ENCODE measurements around the gene ZNF536. TPM values are rescaled to one million over a fixed set of nuclear protein-coding genes. Genes with fewer than 3 reads are reported as not detected.

ZNF536 gene
- total RNA-seq, 4 donors from 2014 or later: 30.8 to 48.7 (median 40.8) TPM

GRCh38 chr19:30446850-30447552, 74.8 kb downstream of the ZNF536 start:
- TF ChIP-seq EP300 (IDR thresholded peaks at IDR 0.05) (no peak), POLR2A (IDR thresholded peaks at IDR 0.05) (no peak)
- TF ChIP-seq, protein P1, sequence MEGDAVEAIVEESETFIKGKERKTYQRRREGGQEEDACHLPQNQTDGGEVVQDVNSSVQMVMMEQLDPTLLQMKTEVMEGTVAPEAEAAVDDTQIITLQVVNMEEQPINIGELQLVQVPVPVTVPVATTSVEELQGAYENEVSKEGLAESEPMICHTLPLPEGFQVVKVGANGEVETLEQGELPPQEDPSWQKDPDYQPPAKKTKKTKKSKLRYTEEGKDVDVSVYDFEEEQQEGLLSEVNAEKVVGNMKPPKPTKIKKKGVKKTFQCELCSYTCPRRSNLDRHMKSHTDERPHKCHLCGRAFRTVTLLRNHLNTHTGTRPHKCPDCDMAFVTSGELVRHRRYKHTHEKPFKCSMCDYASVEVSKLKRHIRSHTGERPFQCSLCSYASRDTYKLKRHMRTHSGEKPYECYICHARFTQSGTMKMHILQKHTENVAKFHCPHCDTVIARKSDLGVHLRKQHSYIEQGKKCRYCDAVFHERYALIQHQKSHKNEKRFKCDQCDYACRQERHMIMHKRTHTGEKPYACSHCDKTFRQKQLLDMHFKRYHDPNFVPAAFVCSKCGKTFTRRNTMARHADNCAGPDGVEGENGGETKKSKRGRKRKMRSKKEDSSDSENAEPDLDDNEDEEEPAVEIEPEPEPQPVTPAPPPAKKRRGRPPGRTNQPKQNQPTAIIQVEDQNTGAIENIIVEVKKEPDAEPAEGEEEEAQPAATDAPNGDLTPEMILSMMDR (IDR thresholded peaks at IDR 0.05): no peak
- Histone ChIP-seq H3K4me3 (no peak overlapping the region), H3K9me3 (no peaks in the 10 kb centered on the region), H3K4me1 (peaks cover 0 to 45% (median 2%) of the 10 kb centered on the region in 4 donors), H3K27ac (peak overlapping the region in 2 of 4 donors; percentile 80 to 84), H3K36me3 (peaks cover 0 to 25% (median 0%) of the 10 kb centered on the region in 3 donors), H3K27me3 (no peaks in the 10 kb centered on the region)
- 58 to 59% methylated on average over 10 of the region's 10 CpGs for WGBS, 2 donors
- DNase-seq (ENCODE audit: low spot score in 2 of 2): no peak

- no peak overlapping the region for H3K4me3 ChIP-seq
- peaks cover 0 to 45% (median 2%) of the 10 kb centered on the region in 4 donors for H3K4me1 ChIP-seq
- peak overlapping the region in 2 of 4 donors; percentile 80 to 84 for H3K27ac ChIP-seq
- H3K27me3 ChIP-seq: no peaks in the 10 kb centered on the region
- TF ChIP-seq POLR2A (IDR thresholded peaks at IDR 0.05): no peak
- no peak for TF ChIP-seq EP300 (IDR thresholded peaks at IDR 0.05)
- TF ChIP-seq, protein P1 (IDR thresholded peaks at IDR 0.05): no peak
- peaks cover 0 to 25% (median 0%) of the 10 kb centered on the region in 3 donors for H3K36me3 ChIP-seq
- no peak for DNase-seq (ENCODE audit: low spot score in 2 of 2)
- H3K9me3 ChIP-seq: no peaks in the 10 kb centered on the region
- WGBS, 2 donors: 62 to 74% methylated on average over 4 of the region's 4 CpGs
These were observed 75.3 kb downstream of the ZNF536 start for GRCh38 chr19:30447553-30447870.

- H3K27me3 ChIP-seq: no peaks in the 10 kb centered on the region
- no peak for DNase-seq (ENCODE audit: low spot score in 2 of 2)
- peaks cover 0 to 45% (median 2%) of the 10 kb centered on the region in 4 donors for H3K4me1 ChIP-seq
- WGBS, 2 donors: 29 to 32% methylated on average over 9 of the region's 9 CpGs
- peak overlapping the region; percentile 1 to 84 (median 64) for H3K27ac ChIP-seq
- peaks cover 0 to 23% (median 0%) of the 10 kb centered on the region in 3 donors for H3K36me3 ChIP-seq
- TF ChIP-seq EP300 (IDR thresholded peaks at IDR 0.05) (no peak), POLR2A (IDR thresholded peaks at IDR 0.05) (no peak)
- TF ChIP-seq, protein P1 (IDR thresholded peaks at IDR 0.05): no peak
- H3K4me3 ChIP-seq: no peak overlapping the region
- no peaks in the 10 kb centered on the region for H3K9me3 ChIP-seq
These were observed 76.3 kb downstream of the ZNF536 start for GRCh38 chr19:30448386-30449077.

DNA sequence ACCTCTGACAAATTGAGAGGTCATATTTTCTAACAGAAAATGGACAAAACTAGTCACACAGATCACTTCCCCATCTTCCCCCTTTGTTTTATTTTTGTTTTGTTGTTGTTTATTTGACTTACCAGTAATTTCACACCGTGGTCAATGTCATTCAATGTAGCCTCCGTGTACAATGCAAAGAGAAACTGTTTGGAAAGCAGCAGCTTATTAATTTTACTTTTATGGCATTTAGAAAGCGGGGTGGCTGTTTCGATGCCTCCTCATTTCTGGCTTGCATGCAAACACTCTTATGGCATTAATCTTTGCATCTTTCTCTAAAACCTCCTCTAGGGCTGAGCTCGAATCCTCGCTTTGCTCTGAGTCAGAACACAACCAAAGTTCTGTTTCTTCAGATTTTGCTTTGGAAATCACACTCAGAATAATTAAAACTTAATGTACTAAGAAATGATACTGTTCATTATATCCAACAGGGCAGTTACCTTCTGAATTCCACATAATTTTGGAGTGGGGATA, 77.0 kb downstream of the ZNF536 start:
- peak overlapping the region in 2 of 4 donors; percentile 20 to 48 for H3K4me3 ChIP-seq
- no peaks in the 10 kb centered on the region for H3K27me3 ChIP-seq
- 20 to 27% methylated on average over 6 of the region's 6 CpGs for WGBS, 2 donors
- no peaks in the 10 kb centered on the region for H3K9me3 ChIP-seq
- peaks cover 0 to 45% (median 2%) of the 10 kb centered on the region in 4 donors for H3K4me1 ChIP-seq
- TF ChIP-seq EP300 (IDR thresholded peaks at IDR 0.05) (no peak), POLR2A (IDR thresholded peaks at IDR 0.05) (no peak)
- TF ChIP-seq, protein P1 (IDR thresholded peaks at IDR 0.05): no peak
- H3K36me3 ChIP-seq: peaks cover 0 to 17% (median 0%) of the 10 kb centered on the region in 3 donors
- no peak for DNase-seq (ENCODE audit: low spot score in 2 of 2)
- peak overlapping the region; percentile 1 to 84 (median 64) for H3K27ac ChIP-seq

DNA sequence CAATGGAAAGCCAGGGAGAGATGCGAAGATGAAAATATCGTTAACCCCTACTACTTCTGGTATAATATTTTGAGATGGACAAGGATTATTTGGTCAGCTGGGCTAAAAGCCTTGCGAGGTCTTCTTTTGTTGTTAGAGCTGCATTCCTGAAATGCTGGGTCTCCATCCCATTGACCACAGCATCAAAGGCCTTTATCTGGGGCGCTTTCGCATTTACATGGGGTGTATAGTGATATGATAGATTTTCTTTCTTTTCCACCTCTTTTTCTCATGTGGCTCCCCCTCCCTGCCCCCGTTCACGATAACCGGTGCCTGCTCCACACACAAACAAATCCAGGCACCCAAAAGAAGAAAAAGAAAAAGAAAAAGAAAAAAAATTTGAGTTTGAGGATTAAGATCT, 77.5 kb downstream of the ZNF536 start:
- H3K27ac ChIP-seq: peak overlapping the region; percentile 1 to 84 (median 64)
- peaks cover 0 to 45% (median 2%) of the 10 kb centered on the region in 4 donors for H3K4me1 ChIP-seq
- peaks cover 0 to 12% (median 0%) of the 10 kb centered on the region in 3 donors for H3K36me3 ChIP-seq
- H3K27me3 ChIP-seq: no peaks in the 10 kb centered on the region
- 18% methylated on average over 8 of the region's 8 CpGs for WGBS, 2 donors
- TF ChIP-seq, protein P1 (IDR thresholded peaks at IDR 0.05): no peak
- TF ChIP-seq EP300 (IDR thresholded peaks at IDR 0.05) (no peak), POLR2A (IDR thresholded peaks at IDR 0.05) (no peak)
- H3K4me3 ChIP-seq: peak overlapping the region; percentile 10 to 52 (median 42)
- no peak for DNase-seq (ENCODE audit: low spot score in 2 of 2)
- H3K9me3 ChIP-seq: no peaks in the 10 kb centered on the region

Data from tibial nerve (tissue), 4 donors.